GM20000 (cell line): ENCODE results near the gene NLGN1.

Experiments used
- DNase-seq: peaks from one replicate; pipeline ENCODE4 v3.0.0; 2012; ENCODE audit warnings: low spot score
- CTCF ChIP-seq: IDR thresholded peaks from 2 replicates; pipeline ENCODE4 v1.5.1; 2012; ENCODE audit warnings: mild to moderate bottlenecking, control low read depth; ENCODE audit errors: extremely low read depth, missing control alignments

The NLGN1 gene

GRCh38 chr3:173912126-173912525, 514.6 kb downstream of the NLGN1 start:
- TF ChIP-seq CTCF, result no peak
- DNase-seq, result no peak

- TF ChIP-seq CTCF, result no peak
- no peak for DNase-seq
Measured at GRCh38 chr3:173913397-173913796, 515.9 kb downstream of the NLGN1 start.

- no peak for TF ChIP-seq CTCF
- no peak for DNase-seq
Measured at GRCh38 chr3:173913974-173914421, 516.5 kb downstream of the NLGN1 start.

- no peak for TF ChIP-seq CTCF
- no peak for DNase-seq
Measured at GRCh38 chr3:173916799-173917198, 519.3 kb downstream of the NLGN1 start.

GRCh38 chr3:173920386-173920785, 522.8 kb downstream of the NLGN1 start:
- DNase-seq, result no peak
- no peak for TF ChIP-seq CTCF

GRCh38 chr3:173921732-173922131, 524.2 kb downstream of the NLGN1 start:
- DNase-seq, result no peak
- no peak for TF ChIP-seq CTCF

- TF ChIP-seq CTCF, result no peak
- DNase-seq, result no peak
Measured at GRCh38 chr3:173923204-173923603, 525.7 kb downstream of the NLGN1 start.
